Natural killer cell (primary cell): Measurements from ENCODE around the gene NMNAT3. TPM values are rescaled to one million over a fixed set of nuclear protein-coding genes. Genes with fewer than 3 reads are reported as not detected.

ENCODE experiments used
- ATAC-seq, 3 donors: fragments of 150-1000 bp in 2 of 3; fragments of 200-7000 bp in 1 of 3; cut with Tn5 transposase; 1 replicate in 1 of 3; 2 replicates in 2 of 3; pipeline ENCODE4 v1.10.0; 2021; ENCODE audit warnings: mild to moderate bottlenecking in 2 of 3, moderate library complexity in 2 of 3
- DNase-seq, 2 donors: peaks; one replicate each; pipeline versions ENCODE4 v3.0.0 to v3.0.0-alpha.2; 2013 to 2021; ENCODE audit warnings: mixed read lengths in 1 of 2
- H3K27ac ChIP-seq: one replicate; pipeline ENCODE4 v1.5.1; 2013; ENCODE audit warnings: mild to moderate bottlenecking, low read length
- H3K27me3 ChIP-seq: one replicate; pipeline ENCODE4 v1.6.1; 2013; ENCODE audit warnings: low read length; ENCODE audit not compliant: control insufficient read depth, insufficient read depth
- H3K36me3 ChIP-seq: one replicate; pipeline ENCODE4 v1.6.1; 2013; ENCODE audit warnings: low read length; ENCODE audit not compliant: control insufficient read depth, insufficient read depth
- H3K4me1 ChIP-seq: one replicate; pipeline ENCODE4 v1.6.1; 2013; ENCODE audit warnings: low read length; ENCODE audit not compliant: control insufficient read depth, insufficient read depth
- H3K4me3 ChIP-seq: one replicate; pipeline ENCODE4 v1.5.1; 2013; ENCODE audit warnings: low read length
- H3K9me3 ChIP-seq: one replicate; pipeline ENCODE4 v1.6.1; 2013; ENCODE audit warnings: low read length; ENCODE audit not compliant: control insufficient read depth, insufficient read depth
- H3K27ac Mint-ChIP-seq, 2 donors: one replicate each; pipeline ENCODE4 v1.8.0; 2022; ENCODE audit warnings: mild to moderate bottlenecking in 2 of 2, mixed read lengths in 2 of 2, moderate library complexity in 1 of 2
- H3K27me3 Mint-ChIP-seq, 2 donors: one replicate each; pipeline ENCODE4 v1.8.0; 2022; ENCODE audit warnings: low read depth in 2 of 2, mixed read lengths in 2 of 2
- H3K36me3 Mint-ChIP-seq: one replicate; pipeline ENCODE4 v1.8.0; 2022; ENCODE audit warnings: mixed read lengths
- H3K4me1 Mint-ChIP-seq, 2 donors: one replicate each; pipeline ENCODE4 v1.8.0; 2022; ENCODE audit warnings: mixed read lengths in 2 of 2
- H3K4me3 Mint-ChIP-seq: one replicate; pipeline ENCODE4 v1.8.0; 2022; ENCODE audit warnings: mild to moderate bottlenecking, moderate library complexity, mixed read lengths
- H3K9me3 Mint-ChIP-seq, 2 donors: one replicate each; pipeline ENCODE4 v1.8.0; 2022; ENCODE audit warnings: mixed read lengths in 2 of 2
- WGBS: methylation state at CpG from one replicate; pipeline ENCODE4 v1.1.7; 2013; ENCODE audit warnings: missing lambda C conversion rate; ENCODE audit not compliant: insufficient coverage; 5-methylcytosine and 5-hydroxymethylcytosine counted together
- intact Hi-C: fragments of 100-400 bp; cut with micrococcal nuclease; formaldehyde crosslinking; loops from one replicate; pipeline ENCODE4 v1.14.2; 2022
- total RNA-seq, 4 donors: library from RNA; stranded (reverse); fragments of 120-200 nt in 1 of 4; gene quantifications; one replicate each; pipeline versions ENCODE4 v1.2.3 to v1.2.4, GENCODE V29; 2013 to 2022
- TF ChIP-seq, protein P1 (sequence below): fragments of 200-600 bp; IDR thresholded peaks from one replicate; pipeline ENCODE4 v1.8.0; 2022; ENCODE audit warnings: antibody characterized with exemption

Gene NMNAT3
- total RNA-seq, 3 donors from 2014 or later (not counting 1 experiment from before 2014, with no cell fraction given), result 1.6 to 3.7 (median 2.2) TPM

DNA sequence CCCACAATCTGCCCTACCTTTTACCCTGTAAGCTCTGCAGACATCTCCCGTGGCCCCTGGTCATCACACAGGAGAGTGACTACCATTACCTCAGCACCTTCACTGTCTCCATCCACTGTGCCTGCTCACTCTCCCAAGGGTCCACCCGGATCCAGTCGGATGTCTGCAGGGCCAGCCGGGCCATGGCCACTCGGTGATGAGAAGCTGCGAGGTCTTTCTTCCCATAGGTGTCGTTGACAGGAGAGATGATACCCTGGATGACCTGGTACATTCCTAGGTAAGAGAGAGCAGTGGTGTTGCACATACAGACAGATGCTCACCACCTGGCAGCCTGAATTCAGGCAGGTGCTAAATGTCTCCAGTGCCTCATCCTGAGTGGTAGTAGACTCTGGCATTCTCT is 99.0 kb downstream of the NMNAT3 start:
- Mint-ChIP-seq H3K27me3 (no peaks in the 10 kb centered on the region), H3K9me3 (no peaks in the 10 kb centered on the region), H3K36me3 (no peaks in the 10 kb centered on the region), H3K4me1 (no peaks in the 10 kb centered on the region), H3K4me3 (no peak overlapping the region), H3K27ac (no peak overlapping the region)
- Histone ChIP-seq H3K4me3 (no peak overlapping the region), H3K4me1 (no peaks in the 10 kb centered on the region), H3K27ac (no peak overlapping the region), H3K27me3 (no peaks in the 10 kb centered on the region), H3K9me3 (no peaks in the 10 kb centered on the region), H3K36me3 (no peaks in the 10 kb centered on the region)
- DNase-seq (no peak), ATAC-seq (no peak)
- TF ChIP-seq, protein P1, sequence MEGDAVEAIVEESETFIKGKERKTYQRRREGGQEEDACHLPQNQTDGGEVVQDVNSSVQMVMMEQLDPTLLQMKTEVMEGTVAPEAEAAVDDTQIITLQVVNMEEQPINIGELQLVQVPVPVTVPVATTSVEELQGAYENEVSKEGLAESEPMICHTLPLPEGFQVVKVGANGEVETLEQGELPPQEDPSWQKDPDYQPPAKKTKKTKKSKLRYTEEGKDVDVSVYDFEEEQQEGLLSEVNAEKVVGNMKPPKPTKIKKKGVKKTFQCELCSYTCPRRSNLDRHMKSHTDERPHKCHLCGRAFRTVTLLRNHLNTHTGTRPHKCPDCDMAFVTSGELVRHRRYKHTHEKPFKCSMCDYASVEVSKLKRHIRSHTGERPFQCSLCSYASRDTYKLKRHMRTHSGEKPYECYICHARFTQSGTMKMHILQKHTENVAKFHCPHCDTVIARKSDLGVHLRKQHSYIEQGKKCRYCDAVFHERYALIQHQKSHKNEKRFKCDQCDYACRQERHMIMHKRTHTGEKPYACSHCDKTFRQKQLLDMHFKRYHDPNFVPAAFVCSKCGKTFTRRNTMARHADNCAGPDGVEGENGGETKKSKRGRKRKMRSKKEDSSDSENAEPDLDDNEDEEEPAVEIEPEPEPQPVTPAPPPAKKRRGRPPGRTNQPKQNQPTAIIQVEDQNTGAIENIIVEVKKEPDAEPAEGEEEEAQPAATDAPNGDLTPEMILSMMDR, result no peak
- 95% methylated on average over 7 of the region's 7 CpGs for WGBS
- intact Hi-C loops, result no loop called here

DNA sequence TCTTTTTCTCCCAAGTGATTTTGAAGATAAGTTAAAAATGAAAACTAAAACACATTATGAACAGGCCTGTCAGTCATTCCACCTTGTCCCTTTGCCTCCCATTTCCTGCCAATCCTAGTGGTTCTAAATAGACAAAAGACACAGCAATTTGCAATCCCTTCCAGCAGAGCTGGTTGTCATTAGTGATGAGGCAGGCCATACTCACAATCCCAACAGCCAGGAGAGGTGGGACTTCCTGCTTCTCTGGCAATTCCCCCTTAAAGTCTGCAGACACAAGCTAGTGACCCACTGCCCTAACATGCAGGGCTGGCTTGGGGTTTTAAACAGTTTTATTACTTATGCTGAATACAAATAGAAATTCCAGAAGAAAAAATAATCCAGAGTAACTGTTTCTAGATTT is 99.9 kb downstream of the NMNAT3 start:
- Histone ChIP-seq H3K9me3 (no peaks in the 10 kb centered on the region), H3K4me3 (no peak overlapping the region), H3K27me3 (no peaks in the 10 kb centered on the region), H3K36me3 (no peaks in the 10 kb centered on the region), H3K27ac (no peak overlapping the region), H3K4me1 (no peaks in the 10 kb centered on the region)
- H3K4me1 Mint-ChIP-seq, result no peaks in the 10 kb centered on the region
- intact Hi-C loops, result no loop called here
- DNase-seq, result no peak
- H3K36me3 Mint-ChIP-seq, result no peaks in the 10 kb centered on the region
- ATAC-seq, result no peak
- H3K9me3 Mint-ChIP-seq, result no peaks in the 10 kb centered on the region
- TF ChIP-seq, protein P1, result no peak
- H3K4me3 Mint-ChIP-seq, result no peak overlapping the region
- H3K27ac Mint-ChIP-seq, result no peak overlapping the region
- no peaks in the 10 kb centered on the region for H3K27me3 Mint-ChIP-seq

DNA sequence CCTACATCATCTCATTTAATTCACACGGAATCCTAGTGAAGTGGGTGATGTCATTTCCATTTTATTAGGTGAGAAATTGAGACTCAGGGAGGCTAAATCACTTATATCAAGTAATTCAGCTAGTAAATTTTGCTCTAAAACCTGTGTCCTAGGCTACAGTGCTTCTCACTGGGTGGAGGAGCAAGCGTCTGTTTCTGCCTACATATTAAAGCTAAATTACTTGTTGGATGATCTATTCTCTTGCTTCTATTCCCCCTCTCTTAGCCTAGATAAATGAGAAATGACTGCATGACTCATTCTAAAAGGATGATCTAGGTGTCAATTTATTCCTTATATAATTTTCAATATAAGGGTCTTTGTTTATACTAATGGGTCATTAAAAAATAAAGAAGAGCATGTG is 100.4 kb downstream of the NMNAT3 start:
- no peak for ATAC-seq

More for the DNA sequence above, 100.4 kb downstream of the NMNAT3 start:
- Histone ChIP-seq H3K9me3 (no peaks in the 10 kb centered on the region), H3K4me1 (no peaks in the 10 kb centered on the region), H3K36me3 (no peaks in the 10 kb centered on the region), H3K27ac (no peak overlapping the region), H3K27me3 (no peaks in the 10 kb centered on the region), H3K4me3 (no peak overlapping the region)
- Mint-ChIP-seq H3K4me1 (no peaks in the 10 kb centered on the region), H3K27me3 (no peaks in the 10 kb centered on the region), H3K9me3 (no peaks in the 10 kb centered on the region), H3K36me3 (no peaks in the 10 kb centered on the region), H3K27ac (no peak overlapping the region), H3K4me3 (no peak overlapping the region)
- intact Hi-C loops, result no loop called here
- TF ChIP-seq, protein P1, result no peak
- no peak for DNase-seq
- 80% methylated on average over 1 of the region's 2 CpGs for WGBS
